ENCODE measurements around the gene CD276. TPM values are rescaled to one million over a fixed set of nuclear protein-coding genes. Genes with fewer than 3 reads are reported as not detected.

Gene CD276
- total RNA-seq, 4 donors from 2014 or later: 42.6 to 93.3 (median 70.9) TPM

DNA sequence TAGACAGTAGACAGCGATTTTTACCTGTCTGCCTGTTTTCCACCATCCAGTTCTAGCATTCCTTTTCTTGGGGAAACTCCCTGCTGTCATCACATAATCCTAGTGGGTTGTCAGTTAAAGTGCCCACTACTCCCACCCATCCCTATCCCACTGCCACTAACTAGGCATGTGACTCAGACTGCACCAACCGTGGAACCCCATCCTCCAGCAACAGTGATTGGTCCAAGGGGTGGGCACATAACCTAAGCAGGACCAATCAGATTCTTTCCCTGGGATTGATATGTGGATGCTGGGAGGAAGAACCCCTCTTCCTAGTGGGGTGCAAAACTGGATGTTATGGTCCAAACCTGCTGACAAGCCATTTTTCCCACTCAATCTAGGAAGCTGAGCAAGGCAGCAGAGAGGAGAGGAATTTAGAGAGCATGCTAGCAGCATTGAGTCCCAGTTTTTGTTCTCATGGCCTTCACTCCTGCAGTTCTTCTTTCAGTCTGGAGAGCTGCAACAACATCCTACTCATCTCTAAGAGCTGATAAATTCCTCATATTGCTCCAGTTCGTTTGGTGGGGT, 72.8 kb downstream of the CD276 start:
- WGBS, 2 donors: 64 to 71% methylated on average over 3 of the region's 3 CpGs
- Histone ChIP-seq H3K9me3 (no peaks in the 10 kb centered on the region), H3K27ac (no peak overlapping the region), H3K36me3 (no peaks in the 10 kb centered on the region), H3K4me3 (no peak overlapping the region), H3K4me1 (peaks cover 0 to 10% (median 3%) of the 10 kb centered on the region in 4 donors), H3K27me3 (peaks cover 0 to 37% of the 10 kb centered on the region in 2 donors)
- TF ChIP-seq, protein P1, sequence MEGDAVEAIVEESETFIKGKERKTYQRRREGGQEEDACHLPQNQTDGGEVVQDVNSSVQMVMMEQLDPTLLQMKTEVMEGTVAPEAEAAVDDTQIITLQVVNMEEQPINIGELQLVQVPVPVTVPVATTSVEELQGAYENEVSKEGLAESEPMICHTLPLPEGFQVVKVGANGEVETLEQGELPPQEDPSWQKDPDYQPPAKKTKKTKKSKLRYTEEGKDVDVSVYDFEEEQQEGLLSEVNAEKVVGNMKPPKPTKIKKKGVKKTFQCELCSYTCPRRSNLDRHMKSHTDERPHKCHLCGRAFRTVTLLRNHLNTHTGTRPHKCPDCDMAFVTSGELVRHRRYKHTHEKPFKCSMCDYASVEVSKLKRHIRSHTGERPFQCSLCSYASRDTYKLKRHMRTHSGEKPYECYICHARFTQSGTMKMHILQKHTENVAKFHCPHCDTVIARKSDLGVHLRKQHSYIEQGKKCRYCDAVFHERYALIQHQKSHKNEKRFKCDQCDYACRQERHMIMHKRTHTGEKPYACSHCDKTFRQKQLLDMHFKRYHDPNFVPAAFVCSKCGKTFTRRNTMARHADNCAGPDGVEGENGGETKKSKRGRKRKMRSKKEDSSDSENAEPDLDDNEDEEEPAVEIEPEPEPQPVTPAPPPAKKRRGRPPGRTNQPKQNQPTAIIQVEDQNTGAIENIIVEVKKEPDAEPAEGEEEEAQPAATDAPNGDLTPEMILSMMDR (IDR thresholded peaks at IDR 0.05): no peak
- TF ChIP-seq POLR2A (IDR thresholded peaks at IDR 0.05): no peak
- no peak for TF ChIP-seq EP300 (IDR thresholded peaks at IDR 0.05)
- no peak for DNase-seq (ENCODE audit: low spot score in 2 of 2)

DNA sequence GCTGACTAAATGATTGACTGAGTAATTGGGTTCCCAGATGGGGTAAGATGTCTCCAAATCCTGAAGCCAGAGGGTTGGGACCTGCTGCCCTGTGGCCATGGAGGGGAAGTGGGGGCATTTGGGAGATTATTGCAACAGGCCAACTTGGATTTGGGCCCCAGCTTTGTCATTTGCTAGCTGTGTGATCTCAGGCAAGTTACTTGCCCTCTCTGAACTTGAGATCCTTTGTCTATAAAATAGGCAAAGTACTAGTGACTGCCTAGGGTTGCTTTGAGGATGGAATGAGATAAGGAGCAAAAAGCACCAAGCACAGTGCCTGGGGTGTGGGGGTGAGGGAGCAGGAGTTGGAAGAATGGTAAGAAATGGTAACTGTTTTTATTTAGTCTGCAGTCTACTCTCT, 73.4 kb downstream of the CD276 start:
- DNase-seq (ENCODE audit: low spot score in 2 of 2): no peak
- peaks cover 0 to 32% of the 10 kb centered on the region in 2 donors for H3K27me3 ChIP-seq
- peaks cover 0 to 4% (median 0%) of the 10 kb centered on the region in 4 donors for H3K4me1 ChIP-seq
- no peak overlapping the region for H3K4me3 ChIP-seq
- H3K36me3 ChIP-seq: no peaks in the 10 kb centered on the region
- TF ChIP-seq, protein P1 (IDR thresholded peaks at IDR 0.05): no peak
- TF ChIP-seq EP300 (IDR thresholded peaks at IDR 0.05): no peak
- no peak for TF ChIP-seq POLR2A (IDR thresholded peaks at IDR 0.05)
- no peak overlapping the region for H3K27ac ChIP-seq
- no peaks in the 10 kb centered on the region for H3K9me3 ChIP-seq

DNA sequence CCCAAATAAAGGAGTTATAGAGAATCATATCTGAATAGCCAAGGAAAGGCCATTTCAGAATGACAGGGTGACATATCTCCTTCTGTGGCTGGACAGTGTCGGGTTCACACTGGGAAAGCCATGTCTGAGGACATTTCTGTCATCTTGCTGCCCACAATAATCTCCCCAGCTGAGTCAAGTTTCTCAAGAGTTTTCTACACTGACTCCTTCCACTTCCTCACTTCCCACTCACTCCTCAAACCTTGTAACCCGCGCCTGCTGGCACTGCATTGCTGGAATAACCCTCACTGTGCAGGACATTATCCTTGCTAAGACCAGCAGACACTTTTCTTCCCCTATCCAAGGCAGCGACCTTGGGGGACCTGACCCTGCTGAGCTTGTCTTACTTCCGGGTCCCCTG, 74.3 kb downstream of the CD276 start:
- no peak for DNase-seq (ENCODE audit: low spot score in 2 of 2)
- 55 to 64% methylated on average over 5 of the region's 5 CpGs for WGBS, 2 donors
- Histone ChIP-seq H3K36me3 (no peaks in the 10 kb centered on the region), H3K4me3 (no peak overlapping the region), H3K4me1 (peaks cover 0 to 2% (median 0%) of the 10 kb centered on the region in 4 donors), H3K9me3 (no peaks in the 10 kb centered on the region), H3K27ac (no peak overlapping the region), H3K27me3 (peaks cover 0 to 31% of the 10 kb centered on the region in 2 donors)
- TF ChIP-seq, protein P1 (IDR thresholded peaks at IDR 0.05): no peak
- TF ChIP-seq POLR2A (IDR thresholded peaks at IDR 0.05) (no peak), EP300 (IDR thresholded peaks at IDR 0.05) (no peak)

DNA sequence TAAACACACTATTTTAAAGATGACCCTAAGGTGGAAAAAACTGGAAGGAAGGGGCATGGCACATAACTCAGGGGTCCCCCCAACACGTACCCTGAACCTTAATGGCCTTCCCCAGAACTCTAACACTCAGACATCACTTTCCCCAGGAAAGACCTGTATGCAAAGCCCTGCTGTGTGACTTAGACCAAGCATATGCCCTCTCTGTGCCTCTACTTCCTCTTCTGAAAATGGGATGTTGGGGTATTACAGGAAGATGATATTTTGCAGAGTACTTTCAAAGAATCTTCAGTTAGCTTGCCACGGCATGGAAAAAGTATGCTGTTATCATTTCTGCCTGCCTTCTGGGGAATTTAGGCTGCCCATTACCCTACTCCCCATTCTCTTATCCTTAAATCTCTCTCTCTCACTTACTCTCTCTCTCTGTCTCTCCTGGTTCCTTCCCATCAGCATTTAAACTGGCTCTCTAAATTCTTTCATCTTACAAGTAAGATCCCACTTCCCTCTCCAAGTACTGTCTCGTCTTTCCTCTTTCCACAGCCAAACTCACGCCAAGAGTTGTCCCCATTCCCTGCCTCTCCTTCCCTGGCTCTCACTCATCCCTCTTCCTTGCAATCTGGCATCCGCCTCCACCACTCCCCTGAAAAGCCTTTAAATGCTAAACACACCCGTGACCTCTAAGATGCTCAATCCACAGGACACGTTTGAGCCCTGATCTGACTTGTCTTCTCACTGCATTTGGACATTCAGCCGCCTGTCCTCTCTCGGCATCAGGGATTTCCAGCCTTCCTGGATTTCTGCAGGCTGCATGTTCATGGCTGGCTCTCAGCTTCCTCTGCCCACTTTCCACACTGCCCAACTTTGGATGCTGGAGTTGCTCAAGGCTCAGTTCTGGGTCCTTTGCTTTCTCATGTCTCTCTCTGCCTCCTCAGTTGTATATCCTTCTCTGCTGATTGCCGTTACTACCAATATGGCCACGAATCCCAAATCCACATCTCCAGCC, 76.4 kb downstream of the CD276 start:
- Histone ChIP-seq H3K9me3 (no peaks in the 10 kb centered on the region), H3K27me3 (peaks cover 0 to 31% of the 10 kb centered on the region in 2 donors), H3K4me1 (peaks cover 0 to 16% (median 0%) of the 10 kb centered on the region in 4 donors), H3K4me3 (no peak overlapping the region), H3K36me3 (no peaks in the 10 kb centered on the region), H3K27ac (no peak overlapping the region)
- WGBS, 2 donors: 48 to 53% methylated on average over 11 of the region's 11 CpGs
- DNase-seq (ENCODE audit: low spot score in 2 of 2): no peak
- TF ChIP-seq POLR2A (IDR thresholded peaks at IDR 0.05) (no peak), EP300 (IDR thresholded peaks at IDR 0.05) (no peak)
- TF ChIP-seq, protein P1 (IDR thresholded peaks at IDR 0.05): no peak

DNA sequence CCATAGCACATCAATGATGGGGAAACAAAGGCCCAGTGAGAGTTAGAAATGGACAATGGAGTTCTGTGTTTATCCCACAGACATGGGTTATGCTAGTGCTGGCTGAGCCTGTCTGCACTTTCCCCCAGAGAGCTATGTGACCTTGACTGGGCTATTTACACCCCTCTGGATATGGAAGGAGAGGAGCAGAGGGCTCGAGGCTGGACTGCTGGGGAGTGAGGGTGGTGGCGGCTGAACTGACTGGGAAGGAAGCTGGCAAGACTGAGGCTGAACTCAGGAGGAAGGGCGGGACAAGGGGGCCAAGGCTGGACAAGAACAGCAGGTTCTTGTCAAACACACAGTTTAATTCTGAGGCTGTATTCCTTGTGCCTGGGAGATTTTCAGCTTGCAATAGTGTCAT, 79.7 kb downstream of the CD276 start:
- 39 to 47% methylated on average over 3 of the region's 3 CpGs for WGBS, 2 donors
- H3K36me3 ChIP-seq: no peaks in the 10 kb centered on the region
- TF ChIP-seq EP300 (IDR thresholded peaks at IDR 0.05): peak in 1 of 2 donors; percentile 24
- TF ChIP-seq, protein P1 (IDR thresholded peaks at IDR 0.05): no peak
- no peak for DNase-seq (ENCODE audit: low spot score in 2 of 2)
- H3K9me3 ChIP-seq: no peaks in the 10 kb centered on the region
- no peak overlapping the region for H3K27ac ChIP-seq
- H3K27me3 ChIP-seq: peaks cover 0 to 10% of the 10 kb centered on the region in 2 donors
- no peak overlapping the region for H3K4me3 ChIP-seq
- H3K4me1 ChIP-seq: peaks cover 0 to 16% (median 0%) of the 10 kb centered on the region in 4 donors
